ENCODE measurements around the gene YPEL1.
A peak's percentile ranks its signal among the peaks of the same experiment; 100 is the strongest.
"Not testable (repeated sequence)": the region's sequence is repeated elsewhere in the genome, so short reads cannot be mapped to it uniquely, and the experiment has no call there.

YPEL1 gene

GRCh38 chr22:21753374-21754111, 17.9 kb upstream of the YPEL1 start:
- DNase-seq (ENCODE audit: low read depth): no peak

GRCh38 chr22:21752276-21752675, 16.7 kb upstream of the YPEL1 start:
- no peak for DNase-seq (ENCODE audit: low read depth)

- no peak for DNase-seq (ENCODE audit: low read depth)
Observed at GRCh38 chr22:21745948-21746347, 10.4 kb upstream of the YPEL1 start.

- DNase-seq (ENCODE audit: low read depth): not testable (repeated sequence)
Observed at GRCh38 chr22:21744917-21745316, 9.3 kb upstream of the YPEL1 start.

GRCh38 chr22:21741790-21742189, 6.2 kb upstream of the YPEL1 start:
- no peak for DNase-seq (ENCODE audit: low read depth)

- DNase-seq (ENCODE audit: low read depth): no peak
Observed at GRCh38 chr22:21741059-21741458, 5.5 kb upstream of the YPEL1 start.

GRCh38 chr22:21739828-21740377, 4.3 kb upstream of the YPEL1 start:
- DNase-seq (ENCODE audit: low read depth): no peak

GRCh38 chr22:21738966-21739365, 3.4 kb upstream of the YPEL1 start:
- no peak for DNase-seq (ENCODE audit: low read depth)

GRCh38 chr22:21738081-21738480, 2.5 kb upstream of the YPEL1 start:
- no peak for DNase-seq (ENCODE audit: low read depth)

- DNase-seq (ENCODE audit: low read depth): no peak
Observed at GRCh38 chr22:21736948-21737347, 1.4 kb upstream of the YPEL1 start.

- DNase-seq (ENCODE audit: low read depth): no peak
Observed at GRCh38 chr22:21736084-21736642, 569 bp upstream of the YPEL1 start.

- DNase-seq (ENCODE audit: low read depth): no peak
Observed at GRCh38 chr22:21734540-21735199, 924 bp downstream of the YPEL1 start.

GRCh38 chr22:21731503-21731902, 4.1 kb downstream of the YPEL1 start:
- no peak for DNase-seq (ENCODE audit: low read depth)

GRCh38 chr22:21730535-21731308, 4.9 kb downstream of the YPEL1 start:
- no peak for DNase-seq (ENCODE audit: low read depth)

GRCh38 chr22:21729184-21729583, 6.4 kb downstream of the YPEL1 start:
- not testable (repeated sequence) for DNase-seq (ENCODE audit: low read depth)

- no peak for DNase-seq (ENCODE audit: low read depth)
Observed at GRCh38 chr22:21728270-21728669, 7.3 kb downstream of the YPEL1 start.

- DNase-seq (ENCODE audit: low read depth): no peak
Observed at GRCh38 chr22:21727768-21728167, 7.8 kb downstream of the YPEL1 start.

GRCh38 chr22:21727159-21727558, 8.4 kb downstream of the YPEL1 start:
- DNase-seq (ENCODE audit: low read depth): no peak

- DNase-seq (ENCODE audit: low read depth): peak; percentile 7
Observed at GRCh38 chr22:21726650-21727049, 8.9 kb downstream of the YPEL1 start.

GRCh38 chr22:21725956-21726649, 9.5 kb downstream of the YPEL1 start:
- DNase-seq (ENCODE audit: low read depth): no peak

- DNase-seq (ENCODE audit: low read depth): not testable (repeated sequence)
Observed at GRCh38 chr22:21724496-21724895, 11.1 kb downstream of the YPEL1 start.

Measured in activated T-cell treated with anti-CD3 and anti-CD28 coated beads for 24 hours (primary cell).